HL-60 (cell line): ENCODE results near the gene SMARCA4.
A peak's percentile ranks its signal among the peaks of the same experiment; 100 is the strongest.

Source experiments
- DNase-seq, 2 experiments: peaks; one replicate each; pipeline ENCODE4 v3.0.0-alpha.2; 2010 to 2020; ENCODE audit warnings: low read depth in 1 of 2, low spot score in 1 of 2
- H3K27ac ChIP-seq: fragments of 250-450 bp; sonication (Bioruptor Pico); replicated peaks from 2 replicates; pipeline ENCODE4 v1.5.1; 2020; ENCODE audit warnings: mild to moderate bottlenecking, moderate library complexity
- H3K27me3 ChIP-seq: fragments of 250-450 bp; sonication (Bioruptor Pico); 2 replicates; pipeline ENCODE4 v1.5.1; 2021; ENCODE audit warnings: mild to moderate bottlenecking, moderate library complexity; ENCODE audit not compliant: insufficient read depth, poor library complexity, severe bottlenecking
- H3K4me3 ChIP-seq: replicated peaks from 2 replicates; pipeline ENCODE4 v1.5.1; 2011; ENCODE audit warnings: mild to moderate bottlenecking, control low read depth, low read length; ENCODE audit not compliant: insufficient read depth
- GABPA ChIP-seq: IDR thresholded peaks from 2 replicates; pipeline ENCODE4 v1.6.1; 2012; ENCODE audit warnings: low read depth
- POLR2AphosphoS5 ChIP-seq: IDR thresholded peaks from 2 replicates; pipeline ENCODE4 v1.6.1; 2012; ENCODE audit warnings: low read depth
- SPI1 ChIP-seq: IDR thresholded peaks from 2 replicates; pipeline ENCODE4 v1.6.1; 2012; ENCODE audit warnings: low read depth, mild to moderate bottlenecking, borderline replicate concordance
- TF ChIP-seq, protein P1 (sequence below): IDR thresholded peaks from 2 replicates; pipeline ENCODE4 v1.6.1; 2012; ENCODE audit warnings: low read depth; ENCODE audit not compliant: insufficient replicate concordance
- TF ChIP-seq, protein P2 (sequence below): IDR thresholded peaks from one replicate; pipeline ENCODE4 v1.5.1; 2011; ENCODE audit warnings: low read length, control low read depth, inconsistent platforms; ENCODE audit not compliant: insufficient read depth

The SMARCA4 gene

DNA sequence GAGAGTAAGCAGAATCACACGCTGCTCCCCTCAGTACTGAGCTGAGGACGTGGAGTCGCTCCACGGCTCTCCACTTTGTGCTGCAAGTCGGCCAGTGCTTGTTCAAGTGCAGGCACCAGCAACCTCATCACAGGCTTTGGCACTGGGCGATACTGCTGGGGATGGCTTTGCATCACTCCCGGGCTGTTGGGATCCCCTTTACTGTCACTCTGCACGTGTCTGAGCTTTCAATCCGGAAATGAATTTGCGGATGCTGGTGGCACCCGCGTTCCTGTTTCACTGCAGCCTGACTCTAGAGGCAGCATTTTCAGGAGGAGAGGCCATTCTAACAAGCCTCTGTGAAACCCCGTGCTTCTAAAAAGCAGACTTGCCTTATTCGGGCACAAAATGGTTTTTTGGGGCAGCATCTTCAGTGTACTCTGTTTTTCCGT, 19.1 kb downstream of the SMARCA4 start:
- TF ChIP-seq SPI1 (peak; percentile 69; the same call in 1 of the 2 replicates), POLR2AphosphoS5 (no peak), GABPA (no peak)
- TF ChIP-seq, protein P1, sequence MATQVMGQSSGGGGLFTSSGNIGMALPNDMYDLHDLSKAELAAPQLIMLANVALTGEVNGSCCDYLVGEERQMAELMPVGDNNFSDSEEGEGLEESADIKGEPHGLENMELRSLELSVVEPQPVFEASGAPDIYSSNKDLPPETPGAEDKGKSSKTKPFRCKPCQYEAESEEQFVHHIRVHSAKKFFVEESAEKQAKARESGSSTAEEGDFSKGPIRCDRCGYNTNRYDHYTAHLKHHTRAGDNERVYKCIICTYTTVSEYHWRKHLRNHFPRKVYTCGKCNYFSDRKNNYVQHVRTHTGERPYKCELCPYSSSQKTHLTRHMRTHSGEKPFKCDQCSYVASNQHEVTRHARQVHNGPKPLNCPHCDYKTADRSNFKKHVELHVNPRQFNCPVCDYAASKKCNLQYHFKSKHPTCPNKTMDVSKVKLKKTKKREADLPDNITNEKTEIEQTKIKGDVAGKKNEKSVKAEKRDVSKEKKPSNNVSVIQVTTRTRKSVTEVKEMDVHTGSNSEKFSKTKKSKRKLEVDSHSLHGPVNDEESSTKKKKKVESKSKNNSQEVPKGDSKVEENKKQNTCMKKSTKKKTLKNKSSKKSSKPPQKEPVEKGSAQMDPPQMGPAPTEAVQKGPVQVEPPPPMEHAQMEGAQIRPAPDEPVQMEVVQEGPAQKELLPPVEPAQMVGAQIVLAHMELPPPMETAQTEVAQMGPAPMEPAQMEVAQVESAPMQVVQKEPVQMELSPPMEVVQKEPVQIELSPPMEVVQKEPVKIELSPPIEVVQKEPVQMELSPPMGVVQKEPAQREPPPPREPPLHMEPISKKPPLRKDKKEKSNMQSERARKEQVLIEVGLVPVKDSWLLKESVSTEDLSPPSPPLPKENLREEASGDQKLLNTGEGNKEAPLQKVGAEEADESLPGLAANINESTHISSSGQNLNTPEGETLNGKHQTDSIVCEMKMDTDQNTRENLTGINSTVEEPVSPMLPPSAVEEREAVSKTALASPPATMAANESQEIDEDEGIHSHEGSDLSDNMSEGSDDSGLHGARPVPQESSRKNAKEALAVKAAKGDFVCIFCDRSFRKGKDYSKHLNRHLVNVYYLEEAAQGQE = no peak
- TF ChIP-seq, protein P2, sequence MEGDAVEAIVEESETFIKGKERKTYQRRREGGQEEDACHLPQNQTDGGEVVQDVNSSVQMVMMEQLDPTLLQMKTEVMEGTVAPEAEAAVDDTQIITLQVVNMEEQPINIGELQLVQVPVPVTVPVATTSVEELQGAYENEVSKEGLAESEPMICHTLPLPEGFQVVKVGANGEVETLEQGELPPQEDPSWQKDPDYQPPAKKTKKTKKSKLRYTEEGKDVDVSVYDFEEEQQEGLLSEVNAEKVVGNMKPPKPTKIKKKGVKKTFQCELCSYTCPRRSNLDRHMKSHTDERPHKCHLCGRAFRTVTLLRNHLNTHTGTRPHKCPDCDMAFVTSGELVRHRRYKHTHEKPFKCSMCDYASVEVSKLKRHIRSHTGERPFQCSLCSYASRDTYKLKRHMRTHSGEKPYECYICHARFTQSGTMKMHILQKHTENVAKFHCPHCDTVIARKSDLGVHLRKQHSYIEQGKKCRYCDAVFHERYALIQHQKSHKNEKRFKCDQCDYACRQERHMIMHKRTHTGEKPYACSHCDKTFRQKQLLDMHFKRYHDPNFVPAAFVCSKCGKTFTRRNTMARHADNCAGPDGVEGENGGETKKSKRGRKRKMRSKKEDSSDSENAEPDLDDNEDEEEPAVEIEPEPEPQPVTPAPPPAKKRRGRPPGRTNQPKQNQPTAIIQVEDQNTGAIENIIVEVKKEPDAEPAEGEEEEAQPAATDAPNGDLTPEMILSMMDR = peak; percentile 13
- no peak overlapping the region for H3K4me3 ChIP-seq
- no peaks in the 10 kb centered on the region for H3K27me3 ChIP-seq
- peak; percentile 36 to 91 for DNase-seq
- no peak overlapping the region for H3K27ac ChIP-seq

DNA sequence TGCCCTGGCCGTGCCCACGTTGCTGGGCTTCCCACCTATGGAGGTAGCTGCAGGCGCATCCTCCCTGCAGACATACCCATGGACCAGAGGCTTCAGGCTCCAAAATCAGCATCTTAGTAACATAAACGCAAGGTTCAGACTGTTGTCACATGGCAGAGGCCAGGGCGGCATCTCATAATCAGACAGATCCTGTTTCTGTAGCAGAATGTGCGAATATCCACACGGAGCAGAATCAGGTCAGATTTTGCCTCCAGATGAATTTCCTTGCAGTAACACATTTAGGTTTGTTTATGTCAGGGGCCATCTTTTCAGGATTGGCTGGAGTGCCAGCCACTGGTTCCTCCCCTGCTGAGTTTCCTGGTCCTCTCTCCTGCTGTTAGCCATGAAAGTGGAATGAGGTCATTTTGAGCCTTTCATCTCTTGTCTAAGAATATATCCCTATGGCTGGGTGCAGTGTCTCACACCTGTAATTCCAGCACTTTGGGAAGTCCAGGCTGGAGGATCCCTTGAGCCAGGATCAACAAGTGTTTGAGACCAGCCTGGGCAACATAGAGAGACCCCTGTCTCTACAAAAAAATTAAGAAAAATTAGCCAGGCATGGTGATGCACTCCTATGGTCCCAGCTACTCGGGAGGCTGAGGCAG, 20.5 kb downstream of the SMARCA4 start:
- no peak for DNase-seq
- TF ChIP-seq SPI1 = no peak
- TF ChIP-seq, protein P1 = no peak
- TF ChIP-seq, protein P2 = no peak
- no peak for TF ChIP-seq GABPA
- TF ChIP-seq POLR2AphosphoS5 = no peak
- Histone ChIP-seq H3K4me3 (no peak overlapping the region), H3K27me3 (no peaks in the 10 kb centered on the region), H3K27ac (no peak overlapping the region)

DNA sequence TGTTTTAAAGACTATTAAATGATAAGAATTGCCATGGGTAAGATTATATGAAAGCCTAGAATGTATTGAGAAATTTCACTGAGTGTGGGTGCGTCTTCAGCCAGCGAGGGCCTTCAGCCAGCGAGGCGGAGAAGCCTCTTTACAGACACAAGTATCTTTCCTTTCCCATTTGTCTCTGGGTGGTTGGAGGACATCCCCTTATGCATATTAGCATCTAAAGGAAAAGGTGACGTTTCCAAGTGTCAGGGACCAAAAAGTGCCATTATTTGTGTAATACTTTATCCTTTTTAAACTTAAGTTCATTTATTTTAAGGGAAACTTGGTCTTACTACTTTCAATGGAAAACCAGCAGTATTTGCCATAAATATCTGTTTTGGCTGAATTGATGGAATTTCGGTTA, 22.2 kb downstream of the SMARCA4 start:
- DNase-seq = no peak
- TF ChIP-seq, protein P1 = no peak
- TF ChIP-seq POLR2AphosphoS5 (no peak), GABPA (no peak), SPI1 (no peak)
- TF ChIP-seq, protein P2 = no peak
- H3K4me3 ChIP-seq = no peak overlapping the region
- no peak overlapping the region for H3K27ac ChIP-seq
- no peaks in the 10 kb centered on the region for H3K27me3 ChIP-seq
